ENCODE data around the gene GTPBP4.
"Not testable (repeated sequence)": the region's sequence is repeated elsewhere in the genome, so short reads cannot be mapped to it uniquely, and the experiment has no call there.

GTPBP4 gene

DNA sequence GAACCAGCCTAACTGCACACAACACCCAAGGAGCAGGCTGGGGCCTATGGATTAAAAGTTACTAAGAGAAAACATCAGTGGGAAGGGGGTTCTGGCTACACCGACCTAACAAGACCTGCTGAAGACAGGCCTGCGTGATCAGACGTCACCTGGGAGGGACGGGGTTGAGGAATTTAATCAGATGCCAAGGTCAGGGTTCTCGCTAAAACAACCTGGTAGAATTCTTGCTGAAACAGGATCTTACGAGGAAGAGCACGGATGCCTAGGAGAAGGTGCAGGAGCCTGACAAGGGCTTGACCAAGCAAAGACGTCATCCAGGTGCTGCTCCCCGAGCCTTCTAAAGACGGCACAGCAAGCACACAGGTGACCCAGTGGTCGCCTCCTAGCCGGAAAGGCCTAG, 35.9 kb downstream of the GTPBP4 start:
- no peak for DNase-seq (ENCODE audit: low read depth in 3 of 3, low spot score in 1 of 3)

DNA sequence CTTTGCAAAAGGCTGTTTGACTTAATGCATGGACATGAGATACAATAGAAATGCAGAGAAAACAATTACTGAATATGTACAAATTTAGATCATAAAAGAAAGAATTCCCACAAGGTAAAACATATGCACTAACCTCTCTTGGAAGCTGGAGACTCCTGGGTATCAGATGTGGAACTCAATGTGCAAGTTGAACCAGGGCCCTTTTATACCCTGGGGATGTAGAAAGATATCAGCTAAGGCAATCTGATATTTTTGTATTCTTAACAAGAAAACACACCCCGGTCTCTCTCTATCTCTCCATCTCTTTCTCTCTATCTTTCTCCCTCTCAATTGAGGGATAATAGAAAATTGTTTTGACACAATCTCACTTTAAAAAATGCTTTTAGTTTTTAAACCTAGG, 37.4 kb downstream of the GTPBP4 start, which contains the start of gene IDI2:
TSS of gene IDI2 (minus strand) at position 177 of the 400 bp plus-strand sequence. CDS start 1,136 bp downstream, outside the sequence.
- no peak for DNase-seq (ENCODE audit: low read depth in 3 of 3, low spot score in 1 of 3)

- DNase-seq (ENCODE audit: low read depth in 3 of 3, low spot score in 1 of 3) = no peak
Measured at GRCh38 chr10:1026578-1026977, 38.3 kb downstream of the GTPBP4 start.

- no peak for DNase-seq (ENCODE audit: low read depth in 3 of 3, low spot score in 1 of 3)
Measured at GRCh38 chr10:1029838-1030237, 41.6 kb downstream of the GTPBP4 start.

DNA sequence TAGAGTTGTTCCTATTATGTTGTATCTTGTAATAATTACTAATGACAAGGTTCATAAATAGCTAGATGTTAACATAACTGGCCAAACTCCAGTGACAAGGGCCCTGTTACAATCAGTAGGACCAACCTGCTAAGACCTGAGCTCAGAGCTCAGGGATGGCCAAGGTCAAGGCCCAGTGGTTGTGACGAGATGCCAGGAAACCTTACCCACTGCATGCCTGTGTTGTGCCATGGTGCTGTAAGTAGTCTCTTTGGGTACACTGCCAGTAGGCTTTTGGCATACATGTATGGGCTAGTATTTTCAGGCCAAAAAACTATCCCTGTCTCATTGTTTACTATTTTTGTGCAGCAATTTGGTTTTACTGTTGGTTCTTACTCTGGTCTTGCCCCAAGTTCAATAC, 45.4 kb downstream of the GTPBP4 start:
- DNase-seq (ENCODE audit: low read depth in 3 of 3, low spot score in 1 of 3) = no peak

- DNase-seq (ENCODE audit: low read depth in 3 of 3, low spot score in 1 of 3) = no peak
Measured at GRCh38 chr10:1034758-1035157, 46.5 kb downstream of the GTPBP4 start.

DNA sequence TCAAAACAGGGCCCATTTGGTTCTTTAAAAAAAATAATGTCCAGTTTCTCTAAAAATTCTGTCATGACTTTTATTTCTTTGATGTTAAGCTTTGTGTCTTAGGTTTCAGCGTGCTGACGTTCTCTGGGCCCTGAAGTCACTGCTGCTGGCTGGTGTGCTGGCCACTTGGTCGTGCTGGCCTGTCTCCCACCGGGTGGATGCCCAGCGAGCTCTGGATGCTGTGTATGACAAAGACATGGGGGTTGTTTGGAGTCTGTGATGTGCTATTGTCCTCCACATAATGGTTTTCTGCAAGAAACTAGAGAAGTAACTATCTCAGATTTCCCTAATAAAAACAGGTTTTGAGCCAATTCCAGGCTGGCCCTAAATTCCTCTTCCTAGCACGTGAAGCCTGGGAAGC, 47.0 kb downstream of the GTPBP4 start:
- no peak for DNase-seq (ENCODE audit: low read depth in 3 of 3, low spot score in 1 of 3)

- no peak for DNase-seq (ENCODE audit: low read depth in 3 of 3, low spot score in 1 of 3)
Measured at GRCh38 chr10:1036341-1036791, 48.1 kb downstream of the GTPBP4 start.

GRCh38 chr10:1037098-1037497, 48.9 kb downstream of the GTPBP4 start:
- DNase-seq (ENCODE audit: low read depth in 3 of 3, low spot score in 1 of 3) = no peak

- not testable (repeated sequence) for DNase-seq (ENCODE audit: low read depth in 3 of 3, low spot score in 1 of 3)
Measured at GRCh38 chr10:1038769-1039168, 50.5 kb downstream of the GTPBP4 start.

- no peak for DNase-seq (ENCODE audit: low read depth in 3 of 3, low spot score in 1 of 3)
Measured at GRCh38 chr10:1040133-1040532, 51.9 kb downstream of the GTPBP4 start.

DNA sequence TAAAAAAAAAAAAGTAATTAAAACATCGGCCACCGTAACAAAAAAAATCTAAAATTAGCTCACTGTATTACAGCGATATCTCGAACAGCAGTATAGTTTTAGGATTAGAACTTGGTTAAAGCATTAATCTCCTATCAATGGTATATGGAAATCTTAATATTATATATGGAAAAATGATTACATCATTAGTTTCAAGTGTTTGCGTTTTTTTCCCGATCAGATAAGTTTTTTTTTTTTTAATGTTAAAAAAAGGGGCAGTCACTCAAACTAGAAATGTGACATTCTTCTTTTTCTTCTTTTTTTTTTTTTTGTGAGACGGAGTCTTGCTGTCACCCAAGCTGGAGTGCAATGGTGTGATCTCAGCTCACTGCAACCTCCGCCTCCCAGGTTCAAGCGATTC, 53.3 kb downstream of the GTPBP4 start:
- no peak for DNase-seq (ENCODE audit: low read depth in 3 of 3, low spot score in 1 of 3)

DNA sequence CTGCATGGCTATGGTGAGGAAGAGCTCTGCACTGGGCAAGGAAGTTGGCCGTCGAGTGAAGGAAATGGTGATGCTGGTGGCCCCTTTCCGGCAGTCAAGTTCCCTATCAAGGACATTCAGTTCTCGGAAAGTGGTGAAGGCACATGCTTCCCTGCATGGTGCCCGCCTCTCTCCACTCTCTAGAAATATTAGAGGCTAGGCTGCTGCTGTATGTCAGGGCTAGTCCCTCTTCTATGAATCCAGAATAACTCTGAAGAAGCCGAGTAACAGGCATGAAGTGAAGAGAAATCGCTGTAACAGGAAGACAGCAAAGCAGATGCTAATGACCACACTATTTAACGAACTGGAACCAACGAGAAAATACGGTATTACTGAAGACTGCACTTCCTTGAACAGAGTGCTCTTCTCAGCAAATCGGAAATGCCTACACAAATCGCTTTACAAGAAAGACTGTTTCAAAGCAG, 55.3 kb downstream of the GTPBP4 start:
- no peak for DNase-seq (ENCODE audit: low read depth in 3 of 3, low spot score in 1 of 3)

- DNase-seq (ENCODE audit: low read depth in 3 of 3, low spot score in 1 of 3) = no peak
Measured at GRCh38 chr10:1044146-1044545, 55.9 kb downstream of the GTPBP4 start.

GRCh38 chr10:1044964-1045363, 56.7 kb downstream of the GTPBP4 start:
- DNase-seq (ENCODE audit: low read depth in 3 of 3, low spot score in 1 of 3) = no peak

- no peak for DNase-seq (ENCODE audit: low read depth in 3 of 3, low spot score in 1 of 3)
Measured at GRCh38 chr10:1045415-1045814, 57.2 kb downstream of the GTPBP4 start.

DNA sequence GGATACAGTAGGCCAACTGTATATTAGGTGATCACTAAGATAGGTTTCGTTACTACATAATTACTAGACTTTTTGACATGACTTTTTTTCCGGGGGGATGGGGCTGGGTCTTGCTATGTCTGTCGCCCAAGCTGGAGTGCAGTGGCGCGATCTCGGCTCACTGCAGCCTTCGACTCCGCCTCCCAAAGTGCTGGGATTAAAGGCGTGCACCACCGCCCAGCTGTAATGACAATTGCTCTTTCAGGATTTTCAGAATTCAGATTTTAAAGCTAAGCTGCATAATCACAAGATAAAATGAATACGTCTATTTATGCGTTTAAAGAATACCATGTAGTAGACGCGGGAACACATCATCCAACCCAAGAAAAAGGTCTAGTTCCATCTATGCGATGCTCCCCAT, 59.7 kb downstream of the GTPBP4 start:
- DNase-seq (ENCODE audit: low read depth in 3 of 3, low spot score in 1 of 3) = no peak

- peak in 1 of 3 donors; percentile 13 for DNase-seq (ENCODE audit: low read depth in 3 of 3, low spot score in 1 of 3)
Measured at GRCh38 chr10:1048349-1048731, 60.1 kb downstream of the GTPBP4 start.

- peak; percentile 87 to 92 (median 91) for DNase-seq (ENCODE audit: low read depth in 3 of 3, low spot score in 1 of 3)
Measured at GRCh38 chr10:1048732-1049424, 60.6 kb downstream of the GTPBP4 start, which contains the start of gene IDI1. Gene IDI1 (minus strand): TSS chr10:1049119. CDS start chr10:1049003, 116 bp downstream.

DNA sequence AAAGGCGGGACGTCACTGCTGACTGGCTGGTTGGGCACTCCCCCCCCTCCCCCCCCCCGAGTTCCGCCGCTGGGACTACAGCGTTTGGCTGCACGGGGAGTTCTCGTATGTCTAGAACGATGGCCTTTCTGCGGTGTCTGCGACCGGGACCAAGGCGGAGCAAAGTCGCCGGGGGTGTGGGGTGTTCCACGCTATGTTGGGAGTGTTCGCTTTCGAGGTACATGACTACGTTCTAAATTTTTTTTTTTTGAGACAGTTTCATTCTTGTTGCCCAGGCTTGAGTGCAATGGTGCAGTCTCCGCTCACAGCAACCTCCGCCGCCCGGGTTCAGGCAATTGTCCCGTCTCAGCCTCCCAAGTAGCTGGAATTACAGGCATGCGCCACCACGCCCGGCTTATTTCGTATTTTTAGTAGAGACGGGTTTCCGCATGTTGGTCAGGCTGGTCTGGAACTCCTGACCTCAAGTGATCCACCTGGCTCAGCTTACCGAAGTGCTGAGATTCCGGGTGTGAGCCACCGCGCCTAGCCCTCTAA, 61.3 kb downstream of the GTPBP4 start:
- DNase-seq (ENCODE audit: low read depth in 3 of 3, low spot score in 1 of 3) = no peak

- DNase-seq (ENCODE audit: low read depth in 3 of 3, low spot score in 1 of 3) = no peak
Measured at GRCh38 chr10:1050145-1050544, 61.9 kb downstream of the GTPBP4 start.

DNA sequence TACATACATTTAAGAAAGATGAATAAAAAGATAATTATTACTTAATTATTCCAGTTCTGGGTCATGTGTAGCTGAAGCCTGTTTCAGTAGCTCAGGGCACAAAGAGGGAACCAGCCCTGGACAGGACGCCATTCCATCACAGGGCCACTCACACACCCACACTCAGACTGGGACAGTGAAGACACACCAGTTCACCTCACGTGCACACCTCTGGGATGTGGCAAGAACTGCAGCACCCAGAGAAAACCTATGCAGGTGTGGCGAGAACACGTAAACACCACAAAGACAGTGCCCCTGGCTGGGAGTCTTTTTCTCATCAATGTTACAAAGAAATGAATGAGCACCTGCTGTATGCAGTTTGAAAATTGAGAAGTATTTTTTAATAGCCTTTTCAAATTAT, 62.3 kb downstream of the GTPBP4 start:
- no peak for DNase-seq (ENCODE audit: low read depth in 3 of 3, low spot score in 1 of 3)

DNA sequence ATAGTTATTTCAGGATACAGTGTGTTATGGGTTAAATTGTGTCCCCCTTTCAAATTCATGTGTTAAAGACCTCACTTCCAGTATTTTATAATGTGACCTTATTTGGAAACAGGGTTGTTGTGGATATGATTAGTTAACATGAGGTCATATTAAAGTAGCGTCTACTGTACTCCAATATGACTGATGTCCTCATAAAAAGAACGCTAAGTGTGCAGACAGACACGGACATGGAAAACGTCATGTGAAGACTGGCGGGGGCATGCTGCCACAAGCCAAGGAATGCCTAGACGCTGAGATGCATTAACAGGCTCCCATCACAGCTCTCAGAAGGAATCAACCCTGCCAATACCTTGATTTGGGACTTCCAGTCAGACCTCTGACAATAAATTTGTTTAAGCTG, 66.5 kb downstream of the GTPBP4 start:
- DNase-seq (ENCODE audit: low read depth in 3 of 3, low spot score in 1 of 3) = no peak
